ENCODE data around the gene ZBTB7C. TPM values are rescaled to one million over a fixed set of nuclear protein-coding genes. Genes with fewer than 3 reads are reported as not detected.

ZBTB7C gene
- total and polyA plus RNA-seq, 2 donors (not counting 1 experiment from before 2014, with no cell fraction given) = not detected

DNA sequence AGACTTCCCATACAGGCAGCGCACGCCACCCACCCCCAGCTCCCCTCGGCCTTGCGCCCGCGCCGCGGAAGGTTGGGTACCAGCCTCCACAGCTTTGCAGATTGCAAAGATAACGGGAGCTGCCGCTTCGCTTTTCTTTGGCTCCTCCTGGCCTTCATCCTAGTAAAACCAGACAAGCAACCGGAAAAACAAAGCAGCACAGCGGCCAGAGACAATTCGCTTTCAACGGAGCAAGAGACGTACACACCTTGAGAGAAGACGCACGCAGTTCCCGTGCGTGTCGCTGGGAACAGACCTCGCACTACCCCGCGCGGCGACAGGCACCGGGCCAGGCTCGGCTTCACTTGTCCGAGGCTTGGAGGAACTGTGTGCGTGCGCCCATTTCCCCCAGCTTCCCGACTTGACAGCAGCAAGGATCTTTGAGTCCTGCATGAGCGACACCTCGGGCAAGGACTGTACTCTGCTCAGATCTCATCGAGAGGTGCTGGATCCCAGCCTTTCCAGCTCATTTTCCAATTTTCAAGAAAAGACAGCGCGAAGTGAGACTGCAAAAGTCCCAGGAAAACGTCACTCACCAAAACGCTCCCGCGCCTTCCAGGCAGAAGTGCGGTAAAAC, 964 bp downstream of the ZBTB7C start:
- TF ChIP-seq EZH2 (IDR thresholded peaks at IDR 0.05; ENCODE audit: borderline replicate concordance, insufficient read depth, low read depth, low read length, poor library complexity, severe bottlenecking) (no peak), CTCF (IDR thresholded peaks at IDR 0.05) (no peak)
- H3K9me3 ChIP-seq (ENCODE audit: control extremely low read depth in 1 of 3, control insufficient read depth in 2 of 3, insufficient read depth in 1 of 3, low read length in 2 of 3) = peaks cover 0 to 11% (median 0%) of the 10 kb centered on the region in 3 donors
- DNase-seq (peak; percentile 14), ATAC-seq (ENCODE audit: low read depth) (no peak)
- H3K4me3 ChIP-seq (ENCODE audit: control extremely low read depth in 1 of 5, extremely low read depth in 1 of 5, insufficient read depth in 1 of 5, low read depth in 2 of 5, low read length in 4 of 5) = no peak overlapping the region
- H3K4me1 Mint-ChIP-seq = peaks cover 14% of the 10 kb centered on the region
- peaks cover 12 to 13% of the 10 kb centered on the region in 2 donors for H3K4me1 ChIP-seq (ENCODE audit: control insufficient read depth in 2 of 2, insufficient read depth in 2 of 2, low read length in 2 of 2)
- H3K27me3 ChIP-seq (replicated peaks in 1 of 4; ENCODE audit: control extremely low read depth in 1 of 4, control insufficient read depth in 3 of 4, insufficient read depth in 4 of 4, low read length in 3 of 4) = peaks cover 0 to 55% (median 26%) of the 10 kb centered on the region in 4 experiments
- 5% methylated on average over 42 of the region's 42 CpGs for WGBS (ENCODE audit: insufficient coverage)
- no peaks in the 10 kb centered on the region for H4K20me1 ChIP-seq (ENCODE audit: control insufficient read depth, insufficient read depth, low read length, poor library complexity, severe bottlenecking)
- no peak overlapping the region for H3K27ac ChIP-seq (ENCODE audit: low read length in 2 of 2)
- POLR2A ChIA-PET = no interaction called here
- intact Hi-C loops (cut with micrococcal nuclease) = no loop called here
- no peak overlapping the region for H2AFZ ChIP-seq (ENCODE audit: insufficient read depth, low read depth, low read length, poor library complexity, severe bottlenecking)
- peak overlapping the region; percentile 84 for H3K4me2 ChIP-seq (replicated peaks; ENCODE audit: low read depth, low read length, poor library complexity, severe bottlenecking)
- no peak overlapping the region for H3K9ac ChIP-seq (ENCODE audit: low read length)
- no peak overlapping the region for H3K27ac Mint-ChIP-seq
- no peaks in the 10 kb centered on the region for H3K36me3 ChIP-seq (replicated peaks in 1 of 2; ENCODE audit: control extremely low read depth in 1 of 2, control insufficient read depth in 1 of 2, extremely low read depth in 1 of 2, insufficient read depth in 2 of 2, low read length in 1 of 2)
- H3K9me3 Mint-ChIP-seq (ENCODE audit: insufficient read depth) = peaks cover under 1% of the 10 kb centered on the region
- CTCF ChIA-PET = no interaction called here
- H3K79me2 ChIP-seq (ENCODE audit: control insufficient read depth, insufficient read depth, low read length) = no peaks in the 10 kb centered on the region
- H3K4me3 Mint-ChIP-seq = peak overlapping the region; percentile 81
- peaks cover 65% of the 10 kb centered on the region for H3K27me3 Mint-ChIP-seq

DNA sequence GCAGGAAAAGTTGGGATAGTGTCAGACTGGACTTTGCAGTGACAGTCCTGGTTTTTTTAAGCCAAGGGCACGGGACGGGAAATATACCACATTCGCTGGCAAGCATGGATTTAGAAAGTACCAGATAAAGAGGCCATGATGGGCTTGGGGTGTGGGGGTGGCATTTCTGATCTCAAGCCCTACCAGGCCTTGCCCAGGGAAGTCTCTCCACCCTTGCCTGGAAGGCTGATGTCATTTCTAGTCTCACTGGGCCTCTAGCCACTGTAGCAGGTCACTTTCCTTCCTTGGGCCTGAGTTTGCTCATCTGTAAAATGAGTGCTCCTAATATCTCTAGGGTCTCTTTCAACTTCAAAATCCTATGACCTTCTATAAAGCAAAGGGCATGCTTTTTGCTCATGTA, 1.8 kb downstream of the ZBTB7C start:
- ChIA-PET CTCF (no interaction called here), POLR2A (no interaction called here)
- H3K27me3 ChIP-seq (replicated peaks in 1 of 4; ENCODE audit: control extremely low read depth in 1 of 4, control insufficient read depth in 3 of 4, insufficient read depth in 4 of 4, low read length in 3 of 4) = peaks cover 0 to 58% (median 30%) of the 10 kb centered on the region in 4 experiments
- H3K9ac ChIP-seq (ENCODE audit: low read length) = no peak overlapping the region
- peaks cover 0 to 13% (median 0%) of the 10 kb centered on the region in 3 donors for H3K9me3 ChIP-seq (ENCODE audit: control extremely low read depth in 1 of 3, control insufficient read depth in 2 of 3, insufficient read depth in 1 of 3, low read length in 2 of 3)
- peaks cover 70% of the 10 kb centered on the region for H3K27me3 Mint-ChIP-seq
- H3K4me1 Mint-ChIP-seq = peaks cover 14% of the 10 kb centered on the region
- H3K27ac Mint-ChIP-seq = no peak overlapping the region
- peak overlapping the region; percentile 81 for H3K4me3 Mint-ChIP-seq
- no peaks in the 10 kb centered on the region for H3K36me3 ChIP-seq (replicated peaks in 1 of 2; ENCODE audit: control extremely low read depth in 1 of 2, control insufficient read depth in 1 of 2, extremely low read depth in 1 of 2, insufficient read depth in 2 of 2, low read length in 1 of 2)
- DNase-seq = no peak
- no peak for ATAC-seq (ENCODE audit: low read depth)
- no peak overlapping the region for H3K27ac ChIP-seq (ENCODE audit: low read length in 2 of 2)
- H3K9me3 Mint-ChIP-seq (ENCODE audit: insufficient read depth) = no peaks in the 10 kb centered on the region
- H3K4me2 ChIP-seq (replicated peaks; ENCODE audit: low read depth, low read length, poor library complexity, severe bottlenecking) = no peak overlapping the region
- peaks cover 12 to 13% of the 10 kb centered on the region in 2 donors for H3K4me1 ChIP-seq (ENCODE audit: control insufficient read depth in 2 of 2, insufficient read depth in 2 of 2, low read length in 2 of 2)
- no peak overlapping the region for H3K4me3 ChIP-seq (ENCODE audit: control extremely low read depth in 1 of 5, extremely low read depth in 1 of 5, insufficient read depth in 1 of 5, low read depth in 2 of 5, low read length in 4 of 5)
- WGBS (ENCODE audit: insufficient coverage) = 64% methylated on average over 3 of the region's 3 CpGs
- no peaks in the 10 kb centered on the region for H3K79me2 ChIP-seq (ENCODE audit: control insufficient read depth, insufficient read depth, low read length)
- TF ChIP-seq CTCF (IDR thresholded peaks at IDR 0.05) (no peak), EZH2 (IDR thresholded peaks at IDR 0.05; ENCODE audit: borderline replicate concordance, insufficient read depth, low read depth, low read length, poor library complexity, severe bottlenecking) (no peak)
- H4K20me1 ChIP-seq (ENCODE audit: control insufficient read depth, insufficient read depth, low read length, poor library complexity, severe bottlenecking) = no peaks in the 10 kb centered on the region
- intact Hi-C loops (cut with micrococcal nuclease) = no loop called here
- H2AFZ ChIP-seq (ENCODE audit: insufficient read depth, low read depth, low read length, poor library complexity, severe bottlenecking) = no peak overlapping the region

Data from B cell (primary cell).